Aorta (tissue), 5 donors: ENCODE results near the gene JUND. TPM values are rescaled to one million over a fixed set of nuclear protein-coding genes. Genes with fewer than 3 reads are reported as not detected.

Experiments
- ATAC-seq: fragments of 200-7000 bp; cut with Tn5 transposase; one replicate; pipeline ENCODE4 v1.9.1; 2022; ENCODE audit warnings: moderate library complexity; ENCODE audit not compliant: low FRiP score
- DNase-seq, 2 donors: peaks; one replicate each; pipeline ENCODE4 v3.0.0-alpha.2; 2020
- H3K27ac ChIP-seq, 2 donors: one replicate each; pipeline ENCODE4 v1.5.1; 2013; ENCODE audit warnings: low read length in 2 of 2, mild to moderate bottlenecking in 2 of 2, moderate library complexity in 2 of 2, control low read depth in 1 of 2, inconsistent platforms in 1 of 2, low read depth in 1 of 2
- H3K27me3 ChIP-seq, 2 donors: one replicate each; pipeline ENCODE4 v1.6.1; 2013; ENCODE audit warnings: control low read depth in 1 of 2, low read length in 1 of 2, mild to moderate bottlenecking in 1 of 2, moderate library complexity in 1 of 2; ENCODE audit not compliant: insufficient read depth in 2 of 2, control insufficient read depth in 1 of 2
- H3K36me3 ChIP-seq, 2 donors: one replicate each; pipeline ENCODE4 v1.6.1; 2013; ENCODE audit warnings: control low read depth in 1 of 2, low read length in 1 of 2, mild to moderate bottlenecking in 1 of 2; ENCODE audit not compliant: insufficient read depth in 2 of 2, control insufficient read depth in 1 of 2
- H3K4me1 ChIP-seq, 2 donors: one replicate each; pipeline ENCODE4 v1.6.1; 2013; ENCODE audit warnings: low read length in 2 of 2, control low read depth in 1 of 2, mild to moderate bottlenecking in 1 of 2, moderate library complexity in 1 of 2; ENCODE audit not compliant: insufficient read depth in 2 of 2, control insufficient read depth in 1 of 2
- H3K4me3 ChIP-seq, 2 donors: one replicate each; pipeline ENCODE4 v1.5.1; 2013; ENCODE audit warnings: low read length in 2 of 2, control low read depth in 1 of 2, mild to moderate bottlenecking in 1 of 2
- H3K9me3 ChIP-seq: one replicate; pipeline ENCODE4 v1.6.1; 2013; ENCODE audit warnings: mild to moderate bottlenecking, low read length; ENCODE audit not compliant: control insufficient read depth
- WGBS, 2 donors: extraction: QIAGEN DNeasy Blood & Tissue Kit; methylation state at CpG; one replicate each; pipeline ENCODE4 v1.1.7; 2013; 5-methylcytosine and 5-hydroxymethylcytosine counted together
- intact Hi-C, 2 donors: fragments of 100-400 bp; cut with DNase I; formaldehyde crosslinking; loops; one replicate each; pipeline versions ENCODE4 v1.14.2 to v1.15.0; 2022
- polyA plus RNA-seq, 2 donors: library from polyadenylated mRNA; stranded (reverse); fragments of 200-250 nt; gene quantifications; one replicate each; pipeline ENCODE4 v1.2.3, GENCODE V29; 2013
- total RNA-seq, 2 donors: library from RNA; stranded (reverse); fragmentation: NEBNext Ultra II Directional; extraction: Animal tissue kit (Norgen Biotek cat#: 25700); gene quantifications; one replicate each; pipeline ENCODE4 v1.2.1, GENCODE V29; 2021
- donor health status: healthy with polysubstance abuse.
- donor health status: Bipolar disorder and iron deficiency.
- donor health status: DM: no; HTN: no; CAD: no.
- donor health status: DM: no; HTN: no; CAD: no.
- donor health status: DM: yes; HTN: yes; CAD: no.

JUND gene
- total and polyA plus RNA-seq, 4 donors: 62.6 to 492 (median 187) TPM

GRCh38 chr19:18262917-18263316 lies 18.5 kb downstream of the JUND start:
- no peaks in the 10 kb centered on the region for H3K9me3 ChIP-seq
- intact Hi-C loops: no loop called here
- ATAC-seq (no peak), DNase-seq (no peak)
- H3K27me3 ChIP-seq: no peaks in the 10 kb centered on the region
- no peak overlapping the region for H3K4me3 ChIP-seq
- no peak overlapping the region for H3K27ac ChIP-seq
- 78 to 84% methylated on average over 10 of the region's 10 CpGs for WGBS, 2 donors
- H3K4me1 ChIP-seq: no peaks in the 10 kb centered on the region
- peaks cover 3 to 11% of the 10 kb centered on the region in 2 donors for H3K36me3 ChIP-seq

- Histone ChIP-seq H3K4me3 (no peak overlapping the region), H3K27ac (no peak overlapping the region), H3K27me3 (no peaks in the 10 kb centered on the region), H3K4me1 (no peaks in the 10 kb centered on the region), H3K9me3 (no peaks in the 10 kb centered on the region), H3K36me3 (peaks cover 3 to 12% of the 10 kb centered on the region in 2 donors)
- intact Hi-C loops: no loop called here
- DNase-seq (no peak), ATAC-seq (no peak)
Measured at GRCh38 chr19:18262144-18262543, 19.3 kb downstream of the JUND start.

- DNase-seq (no peak), ATAC-seq (no peak)
- intact Hi-C loops: no loop called here
- H3K27me3 ChIP-seq: no peaks in the 10 kb centered on the region
- H3K4me1 ChIP-seq: no peaks in the 10 kb centered on the region
- 93 to 96% methylated on average over 2 of the region's 2 CpGs for WGBS, 2 donors
- H3K27ac ChIP-seq: no peak overlapping the region
- H3K9me3 ChIP-seq: no peaks in the 10 kb centered on the region
- peaks cover 3 to 6% of the 10 kb centered on the region in 2 donors for H3K36me3 ChIP-seq
- no peak overlapping the region for H3K4me3 ChIP-seq
Measured at GRCh38 chr19:18261474-18261873, 19.9 kb downstream of the JUND start.

GRCh38 chr19:18259893-18260292 lies 21.5 kb downstream of the JUND start:
- intact Hi-C loops: loop anchor here in 1 of 2 donors (10.0 kb wide), 1 partner anchor 155 kb away; the partner anchor contains the start of gene SSBP4
- no peak for DNase-seq
- Histone ChIP-seq H3K9me3 (no peaks in the 10 kb centered on the region), H3K4me1 (no peaks in the 10 kb centered on the region), H3K36me3 (peaks cover 0 to 4% of the 10 kb centered on the region in 2 donors), H3K4me3 (no peak overlapping the region), H3K27ac (no peak overlapping the region), H3K27me3 (no peaks in the 10 kb centered on the region)
- no peak for ATAC-seq
- 81 to 88% methylated on average over 4 of the region's 4 CpGs for WGBS, 2 donors

GRCh38 chr19:18257503-18258470 lies 23.6 kb downstream of the JUND start:
- no peaks in the 10 kb centered on the region for H3K27me3 ChIP-seq
- H3K36me3 ChIP-seq: peaks cover 0 to 4% of the 10 kb centered on the region in 2 donors
- WGBS, 2 donors: 90 to 93% methylated on average over 55 of the region's 55 CpGs
- intact Hi-C loops: loop anchor here in 1 of 2 donors (10.0 kb wide), 1 partner anchor 157 kb away; the partner anchor contains the start of gene SSBP4
- H3K4me3 ChIP-seq: no peak overlapping the region
- no peaks in the 10 kb centered on the region for H3K4me1 ChIP-seq
- H3K9me3 ChIP-seq: no peaks in the 10 kb centered on the region
- DNase-seq (no peak), ATAC-seq (no peak)
- no peak overlapping the region for H3K27ac ChIP-seq

GRCh38 chr19:18254546-18255503 lies 26.6 kb downstream of the JUND start:
- Histone ChIP-seq H3K9me3 (no peaks in the 10 kb centered on the region), H3K27ac (no peak overlapping the region), H3K27me3 (no peaks in the 10 kb centered on the region), H3K4me3 (no peak overlapping the region), H3K36me3 (peaks cover 0 to 4% of the 10 kb centered on the region in 2 donors), H3K4me1 (no peaks in the 10 kb centered on the region)
- 15 to 16% methylated on average over 24 of the region's 24 CpGs for WGBS, 2 donors
- DNase-seq (no peak), ATAC-seq (no peak)
- intact Hi-C loops: loop anchor here (5.0 to 10.0 kb wide), 3 partner anchors 48 to 160 kb away; partner anchors contain the start of genes MPV17L2 (in 2 of the 2) and SSBP4 (in 1 of the 2)

GRCh38 chr19:18253716-18254115 lies 27.7 kb downstream of the JUND start:
- DNase-seq (no peak), ATAC-seq (no peak)
- intact Hi-C loops: loop anchor here (5.0 to 10.0 kb wide), 3 partner anchors 46 to 161 kb away; partner anchors contain the start of genes MPV17L2 (in 2 of the 2) and SSBP4 (in 1 of the 2)
- Histone ChIP-seq H3K27me3 (no peaks in the 10 kb centered on the region), H3K27ac (no peak overlapping the region), H3K36me3 (peaks cover 0 to 4% of the 10 kb centered on the region in 2 donors), H3K9me3 (no peaks in the 10 kb centered on the region), H3K4me3 (no peak overlapping the region), H3K4me1 (no peaks in the 10 kb centered on the region)
- WGBS, 2 donors: 35 to 39% methylated on average over 5 of the region's 5 CpGs

- Histone ChIP-seq H3K36me3 (peaks cover 0 to 4% of the 10 kb centered on the region in 2 donors), H3K4me1 (no peaks in the 10 kb centered on the region), H3K27ac (no peak overlapping the region), H3K4me3 (no peak overlapping the region), H3K9me3 (no peaks in the 10 kb centered on the region), H3K27me3 (no peaks in the 10 kb centered on the region)
- 86% methylated on average over 4 of the region's 4 CpGs for WGBS, 2 donors
- intact Hi-C loops: loop anchor here (5.0 to 10.0 kb wide), 3 partner anchors 46 to 162 kb away; partner anchors contain the start of genes MPV17L2 (in 2 of the 2) and SSBP4 (in 1 of the 2)
- no peak for DNase-seq
- no peak for ATAC-seq
Measured at GRCh38 chr19:18253130-18253529, 28.3 kb downstream of the JUND start.
